ENCODE measurements around the gene TTC7B. TPM values are rescaled to one million over a fixed set of nuclear protein-coding genes. Genes with fewer than 3 reads are reported as not detected.

TTC7B gene, protein sequence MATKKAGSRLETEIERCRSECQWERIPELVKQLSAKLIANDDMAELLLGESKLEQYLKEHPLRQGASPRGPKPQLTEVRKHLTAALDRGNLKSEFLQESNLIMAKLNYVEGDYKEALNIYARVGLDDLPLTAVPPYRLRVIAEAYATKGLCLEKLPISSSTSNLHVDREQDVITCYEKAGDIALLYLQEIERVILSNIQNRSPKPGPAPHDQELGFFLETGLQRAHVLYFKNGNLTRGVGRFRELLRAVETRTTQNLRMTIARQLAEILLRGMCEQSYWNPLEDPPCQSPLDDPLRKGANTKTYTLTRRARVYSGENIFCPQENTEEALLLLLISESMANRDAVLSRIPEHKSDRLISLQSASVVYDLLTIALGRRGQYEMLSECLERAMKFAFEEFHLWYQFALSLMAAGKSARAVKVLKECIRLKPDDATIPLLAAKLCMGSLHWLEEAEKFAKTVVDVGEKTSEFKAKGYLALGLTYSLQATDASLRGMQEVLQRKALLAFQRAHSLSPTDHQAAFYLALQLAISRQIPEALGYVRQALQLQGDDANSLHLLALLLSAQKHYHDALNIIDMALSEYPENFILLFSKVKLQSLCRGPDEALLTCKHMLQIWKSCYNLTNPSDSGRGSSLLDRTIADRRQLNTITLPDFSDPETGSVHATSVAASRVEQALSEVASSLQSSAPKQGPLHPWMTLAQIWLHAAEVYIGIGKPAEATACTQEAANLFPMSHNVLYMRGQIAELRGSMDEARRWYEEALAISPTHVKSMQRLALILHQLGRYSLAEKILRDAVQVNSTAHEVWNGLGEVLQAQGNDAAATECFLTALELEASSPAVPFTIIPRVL
- polyA plus RNA-seq (2012; ENCODE audit: insufficient read length, low read depth): 42.8 TPM

DNA sequence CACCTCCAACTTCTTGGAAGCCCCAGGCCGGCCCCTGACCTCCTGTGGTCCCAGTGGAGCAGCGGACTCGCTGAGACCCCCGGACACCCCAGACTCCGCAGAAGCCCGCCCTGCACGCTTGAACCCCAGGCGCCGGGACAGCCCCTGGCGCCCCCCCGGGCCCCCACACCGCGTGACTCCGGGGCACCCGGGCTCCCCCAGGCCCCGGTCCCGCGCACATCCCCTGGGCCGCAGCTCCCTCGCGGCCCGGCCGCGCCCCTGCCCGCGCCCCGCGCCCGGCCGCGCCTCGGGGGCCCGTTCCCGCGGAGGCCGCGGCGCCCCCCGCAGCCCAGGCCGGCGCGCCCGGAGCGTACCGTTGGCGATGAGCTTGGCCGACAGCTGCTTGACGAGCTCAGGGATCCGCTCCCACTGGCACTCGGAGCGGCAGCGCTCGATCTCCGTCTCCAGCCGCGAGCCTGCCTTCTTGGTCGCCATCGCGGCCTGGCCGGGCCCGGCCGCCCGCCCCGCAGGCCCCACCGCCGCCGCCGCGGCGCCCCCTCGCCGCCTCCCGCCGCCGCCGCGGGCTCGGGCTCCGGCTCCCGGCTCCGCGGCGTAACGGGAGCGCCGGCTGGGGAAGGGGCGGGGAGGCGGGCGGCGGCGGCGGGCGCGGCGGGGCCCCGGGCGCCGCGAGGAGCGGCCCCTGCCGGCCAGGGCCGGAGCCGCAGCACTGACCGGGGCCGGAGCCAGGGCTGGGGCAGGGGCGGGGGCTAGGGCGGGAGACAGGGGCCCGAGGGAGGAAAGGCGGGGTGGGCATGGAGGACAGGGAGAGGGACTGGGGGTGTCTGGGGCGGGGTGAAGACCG is at the start of gene TTC7B:
Gene TTC7B (minus strand): TSS at position 609 of the 841 bp plus-strand sequence. CDS start 135 bp downstream, at position 474.
- no peak for TF ChIP-seq SIN3A (IDR thresholded peaks at IDR 0.05; ENCODE audit: borderline replicate concordance, insufficient read depth, low read length)
- TF ChIP-seq POLR2AphosphoS5 (IDR thresholded peaks at IDR 0.05; ENCODE audit: low read depth, low read length): no peak
- TF ChIP-seq, protein P1, sequence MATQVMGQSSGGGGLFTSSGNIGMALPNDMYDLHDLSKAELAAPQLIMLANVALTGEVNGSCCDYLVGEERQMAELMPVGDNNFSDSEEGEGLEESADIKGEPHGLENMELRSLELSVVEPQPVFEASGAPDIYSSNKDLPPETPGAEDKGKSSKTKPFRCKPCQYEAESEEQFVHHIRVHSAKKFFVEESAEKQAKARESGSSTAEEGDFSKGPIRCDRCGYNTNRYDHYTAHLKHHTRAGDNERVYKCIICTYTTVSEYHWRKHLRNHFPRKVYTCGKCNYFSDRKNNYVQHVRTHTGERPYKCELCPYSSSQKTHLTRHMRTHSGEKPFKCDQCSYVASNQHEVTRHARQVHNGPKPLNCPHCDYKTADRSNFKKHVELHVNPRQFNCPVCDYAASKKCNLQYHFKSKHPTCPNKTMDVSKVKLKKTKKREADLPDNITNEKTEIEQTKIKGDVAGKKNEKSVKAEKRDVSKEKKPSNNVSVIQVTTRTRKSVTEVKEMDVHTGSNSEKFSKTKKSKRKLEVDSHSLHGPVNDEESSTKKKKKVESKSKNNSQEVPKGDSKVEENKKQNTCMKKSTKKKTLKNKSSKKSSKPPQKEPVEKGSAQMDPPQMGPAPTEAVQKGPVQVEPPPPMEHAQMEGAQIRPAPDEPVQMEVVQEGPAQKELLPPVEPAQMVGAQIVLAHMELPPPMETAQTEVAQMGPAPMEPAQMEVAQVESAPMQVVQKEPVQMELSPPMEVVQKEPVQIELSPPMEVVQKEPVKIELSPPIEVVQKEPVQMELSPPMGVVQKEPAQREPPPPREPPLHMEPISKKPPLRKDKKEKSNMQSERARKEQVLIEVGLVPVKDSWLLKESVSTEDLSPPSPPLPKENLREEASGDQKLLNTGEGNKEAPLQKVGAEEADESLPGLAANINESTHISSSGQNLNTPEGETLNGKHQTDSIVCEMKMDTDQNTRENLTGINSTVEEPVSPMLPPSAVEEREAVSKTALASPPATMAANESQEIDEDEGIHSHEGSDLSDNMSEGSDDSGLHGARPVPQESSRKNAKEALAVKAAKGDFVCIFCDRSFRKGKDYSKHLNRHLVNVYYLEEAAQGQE (IDR thresholded peaks at IDR 0.05; ENCODE audit: insufficient read depth in 1 of 2, low read depth in 2 of 2, low read length in 2 of 2): no peak
- no peak for TF ChIP-seq FOXP2 (optimal IDR thresholded peaks at IDR 0.05; ENCODE audit: borderline replicate concordance, extremely low read depth, extremely low read length, insufficient read depth)
- TF ChIP-seq TAF1 (IDR thresholded peaks at IDR 0.05; ENCODE audit: borderline replicate concordance, insufficient read depth, low read length): no peak

DNA sequence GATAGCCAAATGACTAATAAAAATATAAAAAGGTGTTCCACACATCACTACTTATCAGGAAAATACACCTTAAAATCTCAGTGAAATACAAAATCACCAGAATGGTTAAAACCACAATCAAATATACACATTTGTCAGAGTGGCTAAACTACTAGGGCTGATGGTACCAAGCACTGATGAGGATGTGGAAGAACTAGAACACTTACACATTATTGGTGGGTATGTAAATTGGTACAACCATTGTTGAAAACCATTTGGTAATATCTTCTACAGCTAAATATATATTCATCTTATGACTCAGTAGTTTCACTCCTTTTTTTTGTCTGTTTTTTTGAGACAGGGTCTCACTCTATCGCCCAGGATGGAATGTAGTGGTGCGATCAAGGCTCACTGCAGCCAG is 48.5 kb upstream of the TTC7B start:
- TF ChIP-seq, protein P1 (IDR thresholded peaks at IDR 0.05; ENCODE audit: insufficient read depth in 1 of 2, low read depth in 2 of 2, low read length in 2 of 2): no peak
- TF ChIP-seq POLR2AphosphoS5 (IDR thresholded peaks at IDR 0.05; ENCODE audit: low read depth, low read length) (no peak), FOXP2 (optimal IDR thresholded peaks at IDR 0.05; ENCODE audit: borderline replicate concordance, extremely low read depth, extremely low read length, insufficient read depth) (no peak), SIN3A (IDR thresholded peaks at IDR 0.05; ENCODE audit: borderline replicate concordance, insufficient read depth, low read length) (no peak), TAF1 (IDR thresholded peaks at IDR 0.05; ENCODE audit: borderline replicate concordance, insufficient read depth, low read length) (no peak)

DNA sequence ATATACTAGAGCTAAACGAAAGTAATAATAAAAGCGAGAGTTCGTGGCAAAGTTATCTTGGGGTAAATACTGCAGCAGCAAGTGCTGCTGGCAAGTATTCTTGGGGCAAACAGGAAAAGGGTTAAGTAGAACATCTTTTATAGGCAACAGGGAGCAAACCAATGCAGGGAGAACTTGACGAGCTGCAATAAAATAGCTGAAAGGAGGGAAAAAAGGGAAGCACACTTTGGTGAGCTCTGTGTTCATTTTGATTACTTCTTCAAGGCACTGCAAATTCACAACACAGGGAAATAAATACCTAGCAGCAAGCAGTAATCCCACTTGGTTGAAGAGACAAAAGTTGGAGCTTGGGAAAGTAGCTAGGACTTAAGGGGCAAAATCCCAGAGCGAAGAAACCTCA is 42.3 kb upstream of the TTC7B start:
- no peak for TF ChIP-seq SIN3A (IDR thresholded peaks at IDR 0.05; ENCODE audit: borderline replicate concordance, insufficient read depth, low read length)
- TF ChIP-seq, protein P1 (IDR thresholded peaks at IDR 0.05; ENCODE audit: insufficient read depth in 1 of 2, low read depth in 2 of 2, low read length in 2 of 2): no peak
- TF ChIP-seq FOXP2 (optimal IDR thresholded peaks at IDR 0.05; ENCODE audit: borderline replicate concordance, extremely low read depth, extremely low read length, insufficient read depth): no peak
- TF ChIP-seq POLR2AphosphoS5 (IDR thresholded peaks at IDR 0.05; ENCODE audit: low read depth, low read length): no peak
- no peak for TF ChIP-seq TAF1 (IDR thresholded peaks at IDR 0.05; ENCODE audit: borderline replicate concordance, insufficient read depth, low read length)

DNA sequence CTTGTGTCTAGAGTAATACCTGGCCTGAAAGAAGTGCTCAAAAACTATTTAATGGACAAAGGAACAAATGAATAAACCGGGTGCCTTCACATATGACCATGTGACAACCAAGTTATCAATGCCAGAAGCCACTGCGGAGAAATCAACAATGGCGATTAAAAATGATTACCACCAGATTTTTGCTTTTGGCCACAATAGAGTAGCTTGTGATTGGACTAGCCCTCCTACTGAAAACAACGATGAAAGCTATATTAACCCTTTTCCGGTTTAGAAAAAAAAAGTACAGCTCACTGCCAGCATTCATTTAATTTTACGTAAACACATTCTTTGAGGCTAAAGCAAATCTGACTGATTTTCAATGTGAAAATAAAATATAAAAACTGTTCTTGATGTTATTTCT is 41.6 kb upstream of the TTC7B start:
- TF ChIP-seq POLR2AphosphoS5 (IDR thresholded peaks at IDR 0.05; ENCODE audit: low read depth, low read length) (no peak), FOXP2 (optimal IDR thresholded peaks at IDR 0.05; ENCODE audit: borderline replicate concordance, extremely low read depth, extremely low read length, insufficient read depth) (no peak), SIN3A (IDR thresholded peaks at IDR 0.05; ENCODE audit: borderline replicate concordance, insufficient read depth, low read length) (no peak), TAF1 (IDR thresholded peaks at IDR 0.05; ENCODE audit: borderline replicate concordance, insufficient read depth, low read length) (no peak)
- TF ChIP-seq, protein P1 (IDR thresholded peaks at IDR 0.05; ENCODE audit: insufficient read depth in 1 of 2, low read depth in 2 of 2, low read length in 2 of 2): no peak
